K562 (cell line): ENCODE data around the gene TMEM214. TPM values are rescaled to one million over a fixed set of nuclear protein-coding genes. Genes with fewer than 3 reads are reported as not detected.

Experiments
- CEBPG ChIP-seq, 3 experiments: fragments of 200-800 bp in 1 of 3; sonication (Bioruptor generic) in 1 of 3; sonication (generic) in 1 of 3; formaldehyde crosslinking in 1 of 3; IDR thresholded peaks in 2 of 3; conservative IDR thresholded peaks in 1 of 3; 2 replicates each; pipeline versions ENCODE4 v1.6.1 to v1.8.0; 2016 to 2022; ENCODE audit warnings: missing compliant biosample characterization in 2 of 3, missing genetic modification characterization in 2 of 3, mild to moderate bottlenecking in 1 of 3, missing genetic modification reagents in 1 of 3
- CHD7 ChIP-seq: fragments of 200-600 bp; sonication (generic); IDR thresholded peaks from one replicate; pipeline ENCODE4 v1.6.1; 2012; ENCODE audit warnings: mild to moderate bottlenecking, low read depth, low read length, inconsistent platforms
- ELF1 ChIP-seq: fragments of 200-800 bp; sonication (Bioruptor generic); IDR thresholded peaks from 2 replicates; pipeline ENCODE4 v1.6.1; 2016; ENCODE audit warnings: missing genetic modification characterization, missing compliant biosample characterization
- IRF2 ChIP-seq: sonication (generic); formaldehyde crosslinking; IDR thresholded peaks from 2 replicates; pipeline ENCODE4 v1.8.1; 2022; ENCODE audit warnings: mild to moderate bottlenecking, missing genetic modification reagents
- MECOM ChIP-seq: fragments of 250-450 bp; sonication (Bioruptor Pico); IDR thresholded peaks from 2 replicates; pipeline ENCODE4 v1.8.0; 2022; ENCODE audit warnings: inconsistent platforms
- NCOA6 ChIP-seq: fragments of 450-650 bp; IDR thresholded peaks from 2 replicates; pipeline ENCODE4 v1.6.1; 2017; ENCODE audit warnings: mild to moderate bottlenecking
- POLR2H ChIP-seq: IDR thresholded peaks from 2 replicates; pipeline ENCODE4 v1.6.1; 2016; ENCODE audit warnings: missing genetic modification characterization, low read depth, mild to moderate bottlenecking, control low read depth, missing compliant biosample characterization, moderate library complexity
- RBM22 ChIP-seq: fragments of 200-400 bp; formaldehyde crosslinking; IDR thresholded peaks from 2 replicates; pipeline ENCODE4 v1.6.1; 2018; ENCODE audit warnings: low read length, low read depth; ENCODE audit not compliant: poor library complexity, severe bottlenecking
- SAP30 ChIP-seq: fragments of 200-600 bp; sonication (generic); IDR thresholded peaks from 2 replicates; pipeline ENCODE4 v1.6.1; 2012; ENCODE audit warnings: borderline replicate concordance, low read depth, mild to moderate bottlenecking, moderate library complexity, low read length, control low read depth, inconsistent platforms; ENCODE audit not compliant: insufficient read depth, poor library complexity, severe bottlenecking
- SNAPC5 ChIP-seq: fragments of 250-450 bp; sonication (Bioruptor Pico); IDR thresholded peaks from 2 replicates; pipeline ENCODE4 v1.8.0; 2021; ENCODE audit warnings: moderate library complexity, mild to moderate bottlenecking, inconsistent platforms
- SUPT5H ChIP-seq: fragments of 450-650 bp; IDR thresholded peaks from 2 replicates; pipeline ENCODE4 v1.6.1; 2016
- TFE3 ChIP-seq: fragments of 450-650 bp; formaldehyde crosslinking; IDR thresholded peaks from 2 replicates; pipeline ENCODE4 v1.4.0; 2020; ENCODE audit warnings: mild to moderate bottlenecking, mixed read lengths
- polyA plus RNA-seq, 8 experiments: library from polyadenylated mRNA; depleted of rRNA in 4 of 8; stranded (reverse) in 5 of 8; unstranded in 3 of 8; fragments of >200 nt; fragmentation: Nextera tagmentation in 2 of 8; fragmentation: Illumina TruSeq in 1 of 8; extraction: Ambion mirVana in 2 of 8; extraction: Trizol in 1 of 8; gene quantifications; 2 replicates each; pipeline versions ENCODE4 v1.2.1 to v1.2.3, GENCODE V29; 2011 to 2014; ENCODE audit warnings: inconsistent platforms in 1 of 8, missing spikeins in 1 of 8
- total RNA-seq, 7 experiments: library from RNA; depleted of rRNA in 6 of 7; stranded (reverse); fragments of >200 nt in 6 of 7; fragmentation: Illumina TruSeq in 2 of 7; extraction: Trizol in 2 of 7; gene quantifications; 2 replicates each; pipeline versions ENCODE4 v1.2.1 to v1.2.3, GENCODE V29; 2011 to 2021; ENCODE audit warnings: low replicate concordance in 1 of 7

The TMEM214 gene
- total and polyA plus RNA-seq, 9 of the 15 experiments (the other 6 are each of a cell fraction or from before 2014, with no cell fraction given) = 11.4 to 81.4 (median 44.1) TPM

- TF ChIP-seq IRF2 (CRISPR knock-in tag) = no peak
- TF ChIP-seq ELF1 (tag) = no peak
- TF ChIP-seq SNAPC5 = no peak
- TF ChIP-seq POLR2H (tag) = no peak
- no peak for TF ChIP-seq TFE3 (CRISPR knock-in tag)
- no peak for TF ChIP-seq RBM22
- no peak for TF ChIP-seq CEBPG (CRISPR knock-in tag; IDR thresholded peaks at IDR 0.05)
- no peak for TF ChIP-seq CEBPG (tag; conservative IDR thresholded peaks at IDR 0.05 in 1 of 2, IDR thresholded peaks at IDR 0.05 in 1 of 2)
- no peak for TF ChIP-seq CHD7
- no peak for TF ChIP-seq MECOM
- TF ChIP-seq SAP30 = peak; percentile 27
- TF ChIP-seq NCOA6 = no peak
- TF ChIP-seq SUPT5H = no peak
Measured at GRCh38 chr2:27051902-27052645, 19.3 kb downstream of the TMEM214 start (continued).
